GM21723 (cell line): ENCODE data around the gene SEL1L.
"Not testable (repeated sequence)": the region's sequence is repeated elsewhere in the genome, so short reads cannot be mapped to it uniquely, and the experiment has no call there.

Experiments
- ATAC-seq: cut with Tn5 transposase; IDR thresholded peaks from one replicate; pipeline ENCODE4 v1.9.1; 2021; ENCODE audit warnings: mild to moderate bottlenecking, moderate library complexity; ENCODE audit not compliant: unreplicated experiment

Gene SEL1L

GRCh38 chr14:81449114-81449513 is 84.5 kb downstream of the SEL1L start:
- ATAC-seq: no peak

- ATAC-seq: no peak
Observed at GRCh38 chr14:81447021-81447764, 86.5 kb downstream of the SEL1L start.

GRCh38 chr14:81446279-81447007 is 87.2 kb downstream of the SEL1L start:
- ATAC-seq: no peak

DNA sequence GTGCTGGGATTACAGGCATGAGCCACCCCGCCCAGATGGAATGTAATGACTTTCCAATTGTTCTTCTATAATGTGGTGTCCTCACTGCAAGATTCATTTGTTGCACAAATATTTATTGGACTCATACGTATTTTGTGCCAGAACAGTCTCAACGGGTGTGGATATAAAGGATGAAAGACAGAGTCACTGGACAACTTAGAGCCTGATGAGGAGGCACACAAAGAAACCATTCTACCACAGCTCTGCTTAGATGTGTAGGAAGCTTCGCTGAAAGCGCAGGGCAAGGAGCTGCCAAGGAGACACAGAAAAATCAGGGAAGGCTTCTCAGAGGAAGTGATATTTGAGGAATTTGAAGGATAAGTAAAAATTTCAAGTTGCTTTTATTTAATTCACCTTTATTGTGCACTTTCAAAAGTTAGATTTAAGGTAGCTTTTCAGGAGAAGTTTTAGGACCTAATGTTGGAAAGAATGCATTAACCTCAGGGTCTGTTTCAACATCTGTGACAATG is 92.0 kb downstream of the SEL1L start:
- no peak for ATAC-seq

- ATAC-seq: no peak
Observed at GRCh38 chr14:81440041-81440440, 93.6 kb downstream of the SEL1L start.

DNA sequence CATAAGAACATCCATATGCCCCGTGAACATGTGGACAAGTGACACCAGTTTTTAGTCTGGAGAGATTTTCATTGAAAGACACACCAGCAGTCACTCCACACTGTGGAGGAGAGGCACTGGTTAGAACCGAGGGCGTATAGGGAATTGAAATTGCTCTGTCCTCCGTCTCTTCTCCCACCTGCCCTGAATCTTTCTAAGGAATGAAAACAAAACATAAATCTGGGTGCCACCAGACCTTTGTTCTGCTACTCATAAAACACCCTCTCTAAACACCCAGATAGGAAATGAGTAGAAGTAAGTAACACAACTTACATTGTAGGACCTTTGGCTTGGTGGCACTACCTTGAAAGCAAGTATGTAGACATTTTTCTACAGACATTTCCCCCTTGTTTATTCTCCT is 96.4 kb downstream of the SEL1L start:
- no peak for ATAC-seq

- peak; percentile 80 for ATAC-seq
Observed at GRCh38 chr14:81436296-81437138, 97.1 kb downstream of the SEL1L start.

DNA sequence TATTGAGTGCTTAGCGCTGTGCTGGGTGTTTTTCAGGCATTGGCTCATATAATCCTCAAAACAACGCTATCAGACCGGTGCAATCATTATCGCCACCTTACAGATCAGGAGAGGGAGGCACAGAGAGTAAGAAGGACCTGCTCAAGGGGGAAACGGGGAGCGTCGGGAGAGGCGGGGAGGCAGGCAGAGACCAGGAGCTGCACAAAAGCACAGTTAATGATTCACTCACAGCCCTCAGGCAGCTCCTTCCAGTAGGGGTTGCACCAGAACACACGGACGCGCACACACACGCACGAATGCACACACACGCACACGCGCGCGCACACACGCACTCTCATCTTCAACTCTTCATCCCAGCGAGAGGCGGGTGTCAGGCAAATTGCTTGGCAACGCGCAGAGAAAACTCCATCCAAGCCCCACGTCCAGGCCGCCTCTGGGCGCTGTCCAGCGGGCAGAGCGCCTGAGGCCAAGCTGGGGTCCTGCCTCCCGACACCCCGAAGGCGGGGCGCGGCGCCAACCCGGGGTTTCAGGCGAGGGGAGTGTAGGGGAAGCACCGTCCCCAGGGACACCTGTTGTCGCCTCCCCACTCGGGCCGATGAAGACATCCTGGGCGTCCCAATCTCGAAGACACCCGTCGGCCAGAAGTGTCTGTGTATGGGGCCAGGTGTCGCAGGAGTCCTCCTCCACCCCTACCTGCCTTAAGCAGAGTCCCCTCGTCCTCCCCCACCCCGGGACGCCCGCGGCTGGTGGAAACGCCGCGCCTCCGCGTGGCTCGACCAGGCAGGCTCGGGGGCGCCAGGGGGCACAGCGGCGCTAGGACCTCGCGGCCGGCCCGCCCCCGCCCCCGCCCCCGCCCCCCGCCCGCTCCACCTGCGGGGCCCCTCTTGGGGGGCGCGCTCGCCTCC is 98.0 kb downstream of the SEL1L start:
- ATAC-seq: peak; percentile 43

GRCh38 chr14:81435048-81435390 is 98.6 kb downstream of the SEL1L start:
- no peak for ATAC-seq

DNA sequence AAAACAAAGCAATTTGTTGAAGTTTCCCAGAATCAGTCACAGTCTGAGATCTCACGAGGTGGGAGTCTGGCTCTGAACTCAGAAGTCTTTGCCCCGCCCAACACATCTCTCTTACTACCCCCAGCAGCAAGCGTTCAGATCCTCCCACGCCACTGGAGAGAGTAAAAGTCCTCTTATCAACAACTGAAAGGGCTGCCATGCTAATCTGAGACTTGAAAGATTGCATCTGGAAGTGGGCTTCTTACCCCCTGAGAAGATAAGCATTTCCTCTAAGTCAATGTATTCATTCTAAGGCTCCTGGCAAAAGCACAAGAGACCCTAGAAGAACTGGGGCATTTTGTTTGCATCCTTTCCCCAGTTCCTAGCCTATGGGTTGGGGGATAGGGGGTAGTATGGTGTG is 99.4 kb downstream of the SEL1L start:
- no peak for ATAC-seq

- ATAC-seq: no peak
Observed at GRCh38 chr14:81433378-81433777, 100.3 kb downstream of the SEL1L start.

DNA sequence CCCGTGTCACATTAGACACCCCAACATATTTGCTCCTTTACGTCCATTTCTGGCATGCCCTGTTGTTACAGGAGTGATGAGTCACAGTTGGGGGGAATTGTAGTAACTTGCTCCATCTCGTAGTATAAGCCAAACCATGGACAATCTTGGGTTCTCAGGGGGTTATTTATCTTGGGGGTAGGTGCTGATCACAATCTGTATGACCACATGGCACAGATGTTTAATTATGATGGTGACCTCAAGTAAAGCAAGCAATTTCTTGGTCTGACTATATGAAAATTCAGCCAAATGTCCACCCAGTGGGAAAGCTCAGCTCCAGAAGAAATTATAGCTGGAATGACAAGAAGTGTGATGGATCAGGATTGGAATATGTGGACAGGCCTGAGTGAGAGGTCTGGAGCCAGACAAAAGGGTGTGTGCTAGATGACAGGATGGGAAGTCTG is 101.4 kb downstream of the SEL1L start:
- ATAC-seq: no peak

DNA sequence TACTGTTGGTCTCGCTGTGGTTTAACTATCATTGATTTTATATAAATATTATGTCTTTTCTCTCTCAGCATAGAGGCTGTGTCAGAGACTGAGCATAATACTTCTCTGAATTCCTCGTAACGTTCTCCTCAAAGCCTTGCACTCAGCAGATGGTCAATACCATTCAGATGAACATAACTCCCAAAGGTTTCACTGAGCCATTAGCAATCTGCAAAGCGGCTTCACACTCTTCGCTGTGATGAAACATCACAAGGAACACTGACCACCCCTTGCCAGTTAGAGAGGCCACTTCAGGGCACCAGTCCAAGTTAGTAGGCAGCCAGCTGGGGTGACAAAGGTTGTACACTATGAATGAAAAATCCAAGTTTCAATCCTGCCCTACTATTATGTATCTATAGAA is 103.4 kb downstream of the SEL1L start:
- ATAC-seq: no peak

DNA sequence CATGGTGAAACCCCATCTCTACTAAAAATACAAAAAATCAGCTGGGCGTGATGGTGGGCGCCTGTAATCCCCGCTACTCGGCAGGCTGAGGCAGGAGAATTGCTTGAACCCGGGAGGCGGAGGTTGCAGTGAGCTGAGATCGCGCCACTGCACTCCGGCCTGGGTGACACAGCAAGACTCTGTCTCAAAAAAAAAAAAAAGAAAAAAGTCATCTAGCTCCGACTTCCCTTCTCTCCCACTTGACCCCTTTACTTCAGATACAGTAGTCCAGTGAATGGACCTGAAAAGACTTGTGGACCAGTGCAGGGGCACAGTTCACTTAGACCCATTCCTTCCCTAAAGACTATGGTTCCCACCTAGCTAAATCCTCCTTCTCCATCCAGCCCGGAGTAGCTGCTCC is 103.9 kb downstream of the SEL1L start:
- not testable (repeated sequence) for ATAC-seq

DNA sequence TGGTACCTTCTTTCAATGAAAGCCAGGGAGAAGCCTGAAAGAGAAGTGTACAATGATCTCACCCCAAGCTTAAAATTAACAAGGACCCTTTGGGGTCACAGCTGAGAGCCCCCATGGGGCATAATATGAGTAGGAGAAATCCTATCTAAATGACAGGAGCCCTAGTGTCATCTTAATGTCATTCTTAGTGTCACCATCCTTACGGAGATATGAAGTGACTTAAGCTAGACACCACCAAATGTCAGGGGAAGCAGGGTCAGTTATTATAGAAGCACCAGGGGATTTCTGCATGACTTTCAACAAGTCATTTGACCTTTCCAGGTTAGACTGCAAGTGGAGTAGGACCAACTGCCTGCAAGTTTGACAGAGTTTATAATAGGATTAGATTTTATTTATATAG is 104.6 kb downstream of the SEL1L start:
- no peak for ATAC-seq

DNA sequence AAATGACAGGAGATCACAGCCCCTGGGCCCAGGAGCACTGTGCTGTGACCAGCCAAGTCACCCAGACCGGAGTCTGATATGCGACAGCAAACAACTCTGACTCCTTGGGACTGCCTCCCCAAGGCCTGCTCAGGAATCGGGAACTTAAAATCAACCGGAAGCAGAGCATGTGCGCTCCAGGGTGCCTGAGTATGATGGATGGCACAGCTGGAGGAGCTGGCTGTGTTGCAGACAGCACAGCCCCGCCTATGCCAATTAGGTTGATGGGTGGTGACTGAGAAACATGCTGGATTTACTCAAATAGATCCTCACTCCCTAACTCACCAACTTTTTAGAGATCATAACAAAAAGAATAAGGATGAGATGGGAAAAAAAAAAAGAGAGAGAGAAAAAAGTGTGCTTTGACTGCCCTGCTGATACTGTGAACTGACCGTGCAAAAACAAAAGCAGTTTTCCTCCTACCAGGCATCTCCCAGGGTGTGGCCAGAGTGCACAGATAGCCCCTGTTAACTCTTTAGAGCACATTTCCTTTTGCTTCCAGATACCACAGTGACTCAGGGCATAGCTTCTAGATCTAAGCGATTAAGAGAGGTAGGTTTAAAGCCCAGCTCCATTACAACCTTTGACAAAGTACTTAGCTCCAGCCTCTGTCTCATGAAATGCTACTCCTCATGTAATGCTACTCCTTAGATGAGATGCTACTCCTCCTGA is 106.2 kb downstream of the SEL1L start:
- no peak for ATAC-seq

- no peak for ATAC-seq
Observed at GRCh38 chr14:81423504-81423903, 110.1 kb downstream of the SEL1L start.
